DOHH2 (cell line): ENCODE data around the gene METTL1.

Experiments
- H3F3A ChIP-seq: fragments of 200-600 bp; sonication (generic), shearing (Covaris generic); 2 replicates; pipeline ENCODE4 v1.6.0; 2016; ENCODE audit warnings: antibody characterized with exemption, mild to moderate bottlenecking; ENCODE audit not compliant: control insufficient read depth, insufficient read depth
- H3K27ac ChIP-seq: fragments of 200-600 bp; sonication (generic); 2 replicates; pipeline ENCODE4 v1.5.1; 2014; ENCODE audit warnings: low read depth, mild to moderate bottlenecking, low read length, moderate library complexity
- H3K27me3 ChIP-seq: fragments of 200-600 bp; sonication (generic); 2 replicates; pipeline ENCODE4 v1.6.1; 2014; ENCODE audit warnings: mild to moderate bottlenecking, low read length, mixed read lengths; ENCODE audit not compliant: control insufficient read depth
- H3K36me3 ChIP-seq: fragments of 200-600 bp; sonication (generic); 2 replicates; pipeline ENCODE4 v1.6.1; 2014; ENCODE audit warnings: mild to moderate bottlenecking, low read length, moderate library complexity, mixed read lengths; ENCODE audit not compliant: control insufficient read depth
- H3K4me1 ChIP-seq: fragments of 200-600 bp; sonication (generic); 2 replicates; pipeline ENCODE4 v1.6.1; 2014; ENCODE audit warnings: mild to moderate bottlenecking, low read length, mixed read lengths; ENCODE audit not compliant: control insufficient read depth
- H3K4me2 ChIP-seq: fragments of 200-600 bp; sonication (generic); 2 replicates; pipeline ENCODE4 v1.6.0; 2014; ENCODE audit warnings: mild to moderate bottlenecking, low read length, moderate library complexity
- H3K4me3 ChIP-seq: fragments of 200-600 bp; sonication (generic); 2 replicates; pipeline ENCODE4 v1.5.1; 2014; ENCODE audit warnings: mild to moderate bottlenecking, low read length, mixed read lengths
- H3K79me2 ChIP-seq: fragments of 200-600 bp; sonication (generic); 2 replicates; pipeline ENCODE4 v1.6.1; 2014; ENCODE audit warnings: mild to moderate bottlenecking, low read length, mixed read lengths; ENCODE audit not compliant: control insufficient read depth
- H3K9me2 ChIP-seq: fragments of 200-600 bp; sonication (generic); replicated peaks from 2 replicates; pipeline ENCODE4 v1.6.1; 2014; ENCODE audit warnings: mild to moderate bottlenecking, low read length, mixed read lengths; ENCODE audit not compliant: control insufficient read depth
- H3K9me3 ChIP-seq: fragments of 200-600 bp; sonication (generic); 2 replicates; pipeline ENCODE4 v1.6.1; 2014; ENCODE audit warnings: antibody characterized with exemption, low read length, mixed read lengths; ENCODE audit not compliant: control insufficient read depth, insufficient read depth
- H4K20me1 ChIP-seq: fragments of 200-600 bp; sonication (generic); 2 replicates; pipeline ENCODE4 v1.6.0; 2014; ENCODE audit warnings: low read depth, mild to moderate bottlenecking, antibody characterized with exemption, low read length, moderate library complexity; ENCODE audit not compliant: control insufficient read depth, insufficient read depth
- CTCF ChIP-seq: fragments of 200-600 bp; sonication (generic); IDR thresholded peaks from one replicate; pipeline ENCODE4 v1.5.1; 2014; ENCODE audit warnings: antibody characterized with exemption, mild to moderate bottlenecking, low read depth, low read length; ENCODE audit not compliant: poor library complexity, severe bottlenecking
- EZH2phosphoT487 ChIP-seq: fragments of 200-600 bp; sonication (generic); IDR thresholded peaks from 2 replicates; pipeline ENCODE4 v1.6.1; 2017; ENCODE audit warnings: borderline replicate concordance, mild to moderate bottlenecking, antibody characterized with exemption, low read length, moderate library complexity, mixed read lengths

The METTL1 gene

GRCh38 chr12:57730336-57731067 is 41.4 kb downstream of the METTL1 start:
- H3K27me3 ChIP-seq = no peaks in the 10 kb centered on the region
- H3K4me1 ChIP-seq = peaks cover 7% of the 10 kb centered on the region
- no peaks in the 10 kb centered on the region for H3F3A ChIP-seq
- H3K9me2 ChIP-seq = no peaks in the 10 kb centered on the region
- H3K4me3 ChIP-seq = no peak overlapping the region
- H3K4me2 ChIP-seq = no peak overlapping the region
- no peaks in the 10 kb centered on the region for H3K79me2 ChIP-seq
- no peak overlapping the region for H3K27ac ChIP-seq
- H3K36me3 ChIP-seq = peaks cover 56% of the 10 kb centered on the region
- no peaks in the 10 kb centered on the region for H3K9me3 ChIP-seq
- no peaks in the 10 kb centered on the region for H4K20me1 ChIP-seq
- TF ChIP-seq EZH2phosphoT487 = no peak
- no peak for TF ChIP-seq CTCF

DNA sequence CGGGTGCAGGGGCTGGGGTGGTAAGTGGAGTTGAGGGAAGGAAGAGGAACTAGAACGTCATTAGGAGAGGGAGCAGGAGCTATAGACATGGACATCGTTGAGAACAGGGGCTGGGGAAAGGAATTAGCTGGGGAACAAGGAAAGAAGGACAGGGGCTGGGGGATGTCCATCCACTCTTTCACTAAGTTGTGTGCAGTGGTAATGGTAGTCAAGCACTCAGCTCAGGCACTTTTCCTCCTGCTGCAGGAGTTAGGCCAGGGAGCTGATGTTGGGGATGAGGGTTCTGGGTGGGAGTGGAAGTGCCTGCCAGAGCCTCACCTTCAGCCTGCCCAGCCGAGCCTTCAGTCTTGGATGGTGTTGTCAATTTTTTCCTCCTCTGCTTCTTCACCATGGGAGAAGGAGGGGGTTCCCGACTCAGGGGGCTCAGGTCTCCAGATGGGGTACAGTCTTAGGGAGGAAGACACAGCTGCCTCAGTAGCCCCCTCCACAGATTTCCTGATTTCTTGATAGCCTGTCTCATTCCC is 42.5 kb downstream of the METTL1 start:
- Histone ChIP-seq H3K79me2 (no peaks in the 10 kb centered on the region), H3K27ac (no peak overlapping the region), H3K27me3 (no peaks in the 10 kb centered on the region), H3F3A (0 out of 2 replicates have a peak, but pooled peaks cover 3% of the 10 kb centered on the region), H3K9me2 (no peaks in the 10 kb centered on the region), H3K4me3 (no peak overlapping the region), H3K36me3 (peaks cover 53% of the 10 kb centered on the region), H3K9me3 (no peaks in the 10 kb centered on the region), H3K4me2 (no peak overlapping the region), H4K20me1 (no peaks in the 10 kb centered on the region), H3K4me1 (peaks cover 15% of the 10 kb centered on the region)
- TF ChIP-seq EZH2phosphoT487 (no peak), CTCF (no peak)

GRCh38 chr12:57727758-57728395 is 44.0 kb downstream of the METTL1 start:
- no peak for TF ChIP-seq EZH2phosphoT487
- TF ChIP-seq CTCF = no peak
- Histone ChIP-seq H3K36me3 (peaks cover 40% of the 10 kb centered on the region), H3K27me3 (no peaks in the 10 kb centered on the region)

More at GRCh38 chr12:57727758-57728395, 44.0 kb downstream of the METTL1 start:
- H3K4me2 ChIP-seq = no peak overlapping the region
- peaks cover 8% of the 10 kb centered on the region; the same call in 1 of the 2 replicates for H3F3A ChIP-seq
- H4K20me1 ChIP-seq = no peaks in the 10 kb centered on the region
- no peaks in the 10 kb centered on the region for H3K79me2 ChIP-seq
- peaks cover 15% of the 10 kb centered on the region for H3K4me1 ChIP-seq
- no peak overlapping the region for H3K4me3 ChIP-seq
- no peaks in the 10 kb centered on the region for H3K9me2 ChIP-seq
- no peaks in the 10 kb centered on the region for H3K9me3 ChIP-seq
- H3K27ac ChIP-seq = no peak overlapping the region
